Measurements from ENCODE around the gene ELP4.

ELP4 gene

GRCh38 chr11:31764261-31764660, 254.7 kb downstream of the ELP4 start:
- no peak for TF ChIP-seq CTCF (conservative IDR thresholded peaks at IDR 0.05; ENCODE audit: control insufficient read depth, insufficient read depth, low read depth, low read length)
- no peak for DNase-seq (ENCODE audit: low read depth)
- no peak overlapping the region for H3K4me3 ChIP-seq (ENCODE audit: control insufficient read depth, low read depth, low read length)

- no peak for TF ChIP-seq CTCF (conservative IDR thresholded peaks at IDR 0.05; ENCODE audit: control insufficient read depth, insufficient read depth, low read depth, low read length)
- H3K4me3 ChIP-seq (ENCODE audit: control insufficient read depth, low read depth, low read length), result no peak overlapping the region
- DNase-seq (ENCODE audit: low read depth), result no peak
These were observed 255.2 kb downstream of the ELP4 start for GRCh38 chr11:31764766-31765165.

GRCh38 chr11:31767066-31767465, 257.5 kb downstream of the ELP4 start:
- H3K4me3 ChIP-seq (ENCODE audit: control insufficient read depth, low read depth, low read length), result no peak overlapping the region

GRCh38 chr11:31767685-31768084, 258.1 kb downstream of the ELP4 start:
- TF ChIP-seq CTCF (conservative IDR thresholded peaks at IDR 0.05; ENCODE audit: control insufficient read depth, insufficient read depth, low read depth, low read length), result no peak
- DNase-seq (ENCODE audit: low read depth), result no peak
- H3K4me3 ChIP-seq (ENCODE audit: control insufficient read depth, low read depth, low read length), result no peak overlapping the region

More at GRCh38 chr11:31767066-31767465, 257.5 kb downstream of the ELP4 start:
- no peak for TF ChIP-seq CTCF (conservative IDR thresholded peaks at IDR 0.05; ENCODE audit: control insufficient read depth, insufficient read depth, low read depth, low read length)
- DNase-seq (ENCODE audit: low read depth), result no peak

- no peak for DNase-seq (ENCODE audit: low read depth)
- TF ChIP-seq CTCF (conservative IDR thresholded peaks at IDR 0.05; ENCODE audit: control insufficient read depth, insufficient read depth, low read depth, low read length), result no peak
- H3K4me3 ChIP-seq (ENCODE audit: control insufficient read depth, low read depth, low read length), result no peak overlapping the region
These were observed 259.4 kb downstream of the ELP4 start for GRCh38 chr11:31768749-31769640.

GRCh38 chr11:31770011-31770700, 260.6 kb downstream of the ELP4 start:
- no peak for TF ChIP-seq CTCF (conservative IDR thresholded peaks at IDR 0.05; ENCODE audit: control insufficient read depth, insufficient read depth, low read depth, low read length)
- H3K4me3 ChIP-seq (ENCODE audit: control insufficient read depth, low read depth, low read length), result no peak overlapping the region
- DNase-seq (ENCODE audit: low read depth), result no peak
